Endothelial cell of umbilical vein (primary cell): ENCODE results near the gene MAST4.

Experiments
- CTCF ChIP-seq, 2 donors: IDR thresholded peaks; 1 replicate in 1 of 2; 2 replicates in 1 of 2; pipeline ENCODE4 v1.5.1; 2011; ENCODE audit warnings: low read length in 2 of 2, mild to moderate bottlenecking in 2 of 2, moderate library complexity in 2 of 2, control low read depth in 1 of 2, inconsistent platforms in 1 of 2, low read depth in 1 of 2; ENCODE audit not compliant: insufficient read depth in 1 of 2; ENCODE audit errors: extremely low read depth in 1 of 2
- EZH2 ChIP-seq: IDR thresholded peaks from 2 replicates; pipeline ENCODE4 v1.6.1; 2012; ENCODE audit warnings: borderline replicate concordance, low read depth, mild to moderate bottlenecking, moderate library complexity, low read length, inconsistent platforms; ENCODE audit not compliant: severe bottlenecking
- FOS ChIP-seq: IDR thresholded peaks from 2 replicates; pipeline ENCODE4 v1.6.1; 2011; ENCODE audit warnings: mild to moderate bottlenecking, low read length, moderate library complexity, borderline replicate concordance; ENCODE audit not compliant: insufficient read depth
- GATA2 ChIP-seq: IDR thresholded peaks from 2 replicates; pipeline ENCODE4 v1.7.0; 2011; ENCODE audit warnings: low read depth, mild to moderate bottlenecking, moderate library complexity, mixed read lengths, low read length; ENCODE audit not compliant: insufficient read length, insufficient read depth
- MAX ChIP-seq: IDR thresholded peaks from 2 replicates; pipeline ENCODE4 v1.6.1; 2011; ENCODE audit not compliant: insufficient read depth, insufficient read length
- MYC ChIP-seq: IDR thresholded peaks from one replicate; pipeline ENCODE4 v1.6.1; 2011; ENCODE audit warnings: mild to moderate bottlenecking, low read depth, low read length
- POLR2A ChIP-seq: IDR thresholded peaks from 2 replicates; pipeline ENCODE4 v1.6.1; 2012; ENCODE audit warnings: low read depth, mild to moderate bottlenecking, control low read depth, low read length
- POLR2AphosphoS5 ChIP-seq: IDR thresholded peaks from 2 replicates; pipeline ENCODE4 v1.6.1; 2012; ENCODE audit warnings: low read depth, mild to moderate bottlenecking, control low read depth, low read length, moderate library complexity; ENCODE audit not compliant: insufficient read depth

- no peak for TF ChIP-seq CTCF (IDR thresholded peaks at IDR 0.05; ENCODE audit: extremely low read depth in 1 of 2, insufficient read depth in 1 of 2, low read depth in 1 of 2, low read length in 2 of 2)
- no peak for TF ChIP-seq EZH2
- TF ChIP-seq POLR2A, result no peak
- no peak for TF ChIP-seq POLR2AphosphoS5
- no peak for TF ChIP-seq GATA2
- TF ChIP-seq FOS, result no peak
- TF ChIP-seq MAX, result no peak
- no peak for TF ChIP-seq MYC
Observed at GRCh38 chr5:66675406-66675805, 79.2 kb downstream of the MAST4 start.
